ENCODE data around the gene KCNF1.

The KCNF1 gene

GRCh38 chr2:10873171-10873570, 38.6 kb upstream of the KCNF1 start:
- no peak overlapping the region for H3K27ac ChIP-seq
- no peak for DNase-seq
- H3K27me3 ChIP-seq (replicated peaks) = no peaks in the 10 kb centered on the region
- no peak for TF ChIP-seq CTCF (IDR thresholded peaks at IDR 0.05; ENCODE audit: low read depth, low read length, missing control alignments)
- H3K4me3 ChIP-seq (ENCODE audit: low read depth, low read length) = no peak overlapping the region
- H3K36me3 ChIP-seq (replicated peaks) = no peaks in the 10 kb centered on the region
- in situ Hi-C loops (cut with HindIII; ENCODE audit: low pct_ligation_motif_present, low sequenced_read_pairs) = no loop called here

- no peak overlapping the region for H3K27ac ChIP-seq
Measured at GRCh38 chr2:10873790-10874437, 37.8 kb upstream of the KCNF1 start.

GRCh38 chr2:10875126-10875525, 36.6 kb upstream of the KCNF1 start:
- no peak for DNase-seq
- in situ Hi-C loops (cut with HindIII; ENCODE audit: low pct_ligation_motif_present, low sequenced_read_pairs) = no loop called here
- H3K36me3 ChIP-seq (replicated peaks) = no peaks in the 10 kb centered on the region
- TF ChIP-seq CTCF (IDR thresholded peaks at IDR 0.05; ENCODE audit: low read depth, low read length, missing control alignments) = no peak
- H3K27me3 ChIP-seq (replicated peaks) = no peaks in the 10 kb centered on the region
- no peak overlapping the region for H3K4me3 ChIP-seq (ENCODE audit: low read depth, low read length)
- H3K27ac ChIP-seq = no peak overlapping the region

More at GRCh38 chr2:10873790-10874437, 37.8 kb upstream of the KCNF1 start:
- in situ Hi-C loops (cut with HindIII; ENCODE audit: low pct_ligation_motif_present, low sequenced_read_pairs) = no loop called here
- no peak for DNase-seq
- TF ChIP-seq CTCF (IDR thresholded peaks at IDR 0.05; ENCODE audit: low read depth, low read length, missing control alignments) = no peak
- no peaks in the 10 kb centered on the region for H3K27me3 ChIP-seq (replicated peaks)
- H3K36me3 ChIP-seq (replicated peaks) = no peaks in the 10 kb centered on the region
- no peak overlapping the region for H3K4me3 ChIP-seq (ENCODE audit: low read depth, low read length)

GRCh38 chr2:10876394-10876793, 35.3 kb upstream of the KCNF1 start:
- no peak for DNase-seq
- in situ Hi-C loops (cut with HindIII; ENCODE audit: low pct_ligation_motif_present, low sequenced_read_pairs) = no loop called here
- Histone ChIP-seq H3K27ac (no peak overlapping the region), H3K27me3 (replicated peaks) (no peaks in the 10 kb centered on the region), H3K36me3 (replicated peaks) (no peaks in the 10 kb centered on the region), H3K4me3 (ENCODE audit: low read depth, low read length) (no peak overlapping the region)
- no peak for TF ChIP-seq CTCF (IDR thresholded peaks at IDR 0.05; ENCODE audit: low read depth, low read length, missing control alignments)

GRCh38 chr2:10876963-10877362, 34.8 kb upstream of the KCNF1 start:
- Histone ChIP-seq H3K36me3 (replicated peaks) (no peaks in the 10 kb centered on the region), H3K4me3 (ENCODE audit: low read depth, low read length) (no peak overlapping the region), H3K27me3 (replicated peaks) (no peaks in the 10 kb centered on the region), H3K27ac (no peak overlapping the region)
- in situ Hi-C loops (cut with HindIII; ENCODE audit: low pct_ligation_motif_present, low sequenced_read_pairs) = no loop called here
- no peak for TF ChIP-seq CTCF (IDR thresholded peaks at IDR 0.05; ENCODE audit: low read depth, low read length, missing control alignments)
- no peak for DNase-seq

GRCh38 chr2:10877651-10878111, 34.1 kb upstream of the KCNF1 start:
- in situ Hi-C loops (cut with HindIII; ENCODE audit: low pct_ligation_motif_present, low sequenced_read_pairs) = no loop called here
- no peak for DNase-seq

More at GRCh38 chr2:10877651-10878111, 34.1 kb upstream of the KCNF1 start:
- Histone ChIP-seq H3K27me3 (replicated peaks) (no peaks in the 10 kb centered on the region), H3K27ac (no peak overlapping the region), H3K4me3 (ENCODE audit: low read depth, low read length) (no peak overlapping the region), H3K36me3 (replicated peaks) (no peaks in the 10 kb centered on the region)
- TF ChIP-seq CTCF (IDR thresholded peaks at IDR 0.05; ENCODE audit: low read depth, low read length, missing control alignments) = no peak

All from brain microvascular endothelial cell (primary cell).